Ramos (cell line): Measurements from ENCODE around the gene AKIRIN2.
"Not testable (repeated sequence)": the region's sequence is repeated elsewhere in the genome, so short reads cannot be mapped to it uniquely, and the experiment has no call there.

Experiments used
- in situ Hi-C: fragments of 300-500 bp; cut with MboI; formaldehyde crosslinking; loops from one replicate; pipeline ENCODE4 v1.14.3; 2022; ENCODE audit warnings: low sequenced_read_pairs; ENCODE audit not compliant: unreplicated experiment

AKIRIN2 gene

GRCh38 chr6:87696817-87697216 is 5.2 kb downstream of the AKIRIN2 start:
- in situ Hi-C loops, result not testable (repeated sequence)

DNA sequence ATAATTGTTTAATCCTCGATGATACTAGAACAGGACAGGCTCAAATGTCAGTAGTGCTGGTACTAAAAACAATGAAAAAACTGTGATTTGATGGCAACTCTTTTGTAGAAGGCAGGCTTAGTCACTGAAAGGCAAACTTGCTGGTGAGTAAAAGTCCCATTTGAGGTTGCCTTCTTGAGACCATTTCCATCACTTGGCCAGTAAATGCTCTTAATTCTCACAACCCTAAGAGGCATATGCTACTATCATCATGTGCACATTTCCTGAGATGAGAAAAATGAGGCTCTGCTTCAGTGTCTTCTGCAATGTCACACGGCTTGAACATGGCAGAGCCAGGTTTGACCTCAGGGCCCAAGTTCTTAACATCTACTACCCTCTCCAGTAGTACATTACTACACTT is 9.9 kb downstream of the AKIRIN2 start:
- in situ Hi-C loops, result no loop called here

GRCh38 chr6:87690441-87690840 is 11.6 kb downstream of the AKIRIN2 start:
- in situ Hi-C loops, result no loop called here

- in situ Hi-C loops, result not testable (repeated sequence)
Observed at GRCh38 chr6:87687893-87688292, 14.1 kb downstream of the AKIRIN2 start.

DNA sequence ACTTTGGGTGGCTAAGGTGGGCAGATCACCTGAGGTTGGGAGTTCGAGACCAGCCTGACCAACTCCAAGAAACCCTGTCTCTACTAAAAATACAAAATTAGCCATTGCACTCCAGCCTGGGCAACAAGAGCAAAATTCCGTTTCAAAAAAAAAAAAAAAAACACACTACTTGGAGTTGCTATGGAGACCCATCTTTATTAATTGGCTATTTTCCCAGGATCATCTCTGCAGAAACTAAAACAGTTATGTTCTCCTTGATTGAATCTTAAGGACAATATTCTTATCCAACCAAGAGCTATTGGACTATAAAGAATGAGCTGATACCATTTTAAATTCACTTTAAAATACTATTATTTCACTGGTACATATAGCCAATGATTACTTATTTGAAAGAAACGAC is 14.7 kb downstream of the AKIRIN2 start:
- in situ Hi-C loops, result no loop called here

DNA sequence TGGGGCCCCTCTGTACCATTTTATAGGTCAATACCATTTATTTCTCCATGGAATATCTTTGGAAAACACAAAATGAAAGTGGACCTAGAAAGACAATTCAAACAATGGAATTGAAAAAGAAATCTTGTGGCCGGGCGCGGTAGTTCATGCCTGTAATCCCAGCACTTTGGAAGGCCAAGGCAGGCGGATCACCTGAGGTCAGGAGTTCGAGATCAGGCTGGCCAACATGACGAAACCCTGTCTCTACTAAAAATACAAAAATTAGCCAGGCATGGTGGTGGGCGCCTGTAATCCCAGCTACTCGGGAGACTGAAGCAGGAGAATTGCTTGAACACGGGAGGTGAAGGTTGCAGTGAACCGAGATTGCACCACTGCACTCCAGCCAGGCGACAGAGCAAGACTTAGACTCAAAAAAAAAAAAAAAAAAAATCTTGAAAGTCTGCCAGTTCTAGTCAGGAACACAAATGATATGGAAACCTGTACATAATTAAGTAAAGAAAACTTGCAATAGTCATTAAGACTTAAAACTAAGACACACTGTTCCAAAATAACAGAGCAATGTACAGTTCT is 15.3 kb downstream of the AKIRIN2 start:
- in situ Hi-C loops, result not testable (repeated sequence)

DNA sequence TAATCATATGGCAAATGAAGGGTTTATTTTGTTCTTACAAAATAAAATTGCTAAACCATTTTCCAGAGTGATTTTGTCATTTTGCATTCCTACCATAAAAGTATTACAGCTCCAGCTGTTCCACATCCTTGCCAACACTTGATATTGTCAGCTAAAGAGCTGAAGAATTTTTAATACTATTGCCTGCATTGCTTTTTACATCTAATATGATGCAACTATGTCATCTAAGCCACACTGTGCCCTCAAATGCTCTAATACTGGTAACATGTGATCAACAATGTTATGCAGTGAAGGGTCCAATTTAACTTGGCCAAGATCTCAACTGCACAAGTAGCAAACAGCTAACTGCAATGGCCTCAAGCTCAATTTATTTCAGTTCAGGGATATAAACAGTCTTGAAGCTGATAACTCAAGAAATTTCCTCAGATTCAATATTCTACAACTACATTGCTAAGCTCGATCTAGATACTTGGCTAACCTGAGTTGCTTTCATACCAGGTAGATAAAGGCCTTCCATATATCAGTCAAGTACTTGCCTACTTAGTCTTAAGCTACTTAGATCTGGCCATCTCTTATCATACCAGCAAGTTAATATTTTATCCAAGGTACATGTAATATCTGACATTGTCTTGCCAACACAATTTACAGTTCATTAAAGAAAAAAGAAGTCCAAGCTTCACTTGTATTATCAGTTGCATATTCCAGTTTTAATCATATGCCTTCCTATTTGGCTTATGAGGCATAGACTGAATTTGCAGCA is 17.0 kb downstream of the AKIRIN2 start:
- in situ Hi-C loops, result no loop called here

GRCh38 chr6:87683890-87684289 is 18.1 kb downstream of the AKIRIN2 start:
- in situ Hi-C loops, result no loop called here

DNA sequence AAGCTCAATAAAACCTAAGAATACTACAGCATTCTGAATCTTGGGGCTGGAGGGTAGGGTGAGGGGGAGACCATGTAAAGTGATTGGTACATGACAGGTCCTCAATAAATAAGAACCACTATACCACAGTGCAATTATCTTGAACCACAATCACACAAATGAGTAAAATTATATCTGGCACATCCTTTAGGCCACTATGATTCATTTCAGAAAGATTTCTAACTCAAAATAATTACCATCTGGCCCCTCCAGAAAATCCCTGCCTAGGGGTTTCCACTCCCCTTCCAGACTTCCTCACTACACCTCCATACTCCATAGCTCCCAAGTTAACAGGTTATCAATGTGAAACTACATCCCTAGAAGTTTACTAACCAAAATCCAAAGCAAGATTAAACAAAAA is 19.7 kb downstream of the AKIRIN2 start:
- in situ Hi-C loops, result no loop called here

DNA sequence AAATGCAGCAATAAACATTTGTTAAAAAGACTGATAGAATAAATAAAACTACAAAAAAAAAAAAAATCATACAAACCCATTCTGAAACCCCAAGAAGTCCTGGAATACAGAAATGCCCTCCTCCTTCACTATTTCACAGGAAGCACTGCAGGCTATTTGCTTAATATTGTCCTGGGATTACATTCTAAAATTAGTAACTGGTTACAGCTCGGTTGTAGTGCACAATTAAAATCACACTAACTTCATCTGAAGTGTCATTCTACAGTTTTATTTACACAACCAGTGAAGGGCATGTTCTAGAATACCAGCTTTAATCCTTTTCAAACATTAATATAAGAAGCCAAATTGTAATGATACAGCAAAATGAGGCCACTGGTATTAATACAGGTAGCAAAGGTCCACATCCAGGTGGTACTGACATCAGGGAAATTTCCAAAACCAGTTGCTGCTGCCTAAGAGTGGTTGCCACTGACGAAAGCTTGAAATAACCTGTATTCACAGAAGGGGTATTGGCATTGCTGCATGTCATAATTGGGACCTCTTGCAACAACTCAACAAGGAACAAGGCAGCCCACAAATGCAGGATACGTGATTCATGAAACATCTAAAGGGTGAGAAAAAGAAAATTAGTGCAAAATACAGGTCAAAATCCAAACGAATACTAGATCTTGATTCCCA is 26.9 kb downstream of the AKIRIN2 start:
- in situ Hi-C loops, result no loop called here

DNA sequence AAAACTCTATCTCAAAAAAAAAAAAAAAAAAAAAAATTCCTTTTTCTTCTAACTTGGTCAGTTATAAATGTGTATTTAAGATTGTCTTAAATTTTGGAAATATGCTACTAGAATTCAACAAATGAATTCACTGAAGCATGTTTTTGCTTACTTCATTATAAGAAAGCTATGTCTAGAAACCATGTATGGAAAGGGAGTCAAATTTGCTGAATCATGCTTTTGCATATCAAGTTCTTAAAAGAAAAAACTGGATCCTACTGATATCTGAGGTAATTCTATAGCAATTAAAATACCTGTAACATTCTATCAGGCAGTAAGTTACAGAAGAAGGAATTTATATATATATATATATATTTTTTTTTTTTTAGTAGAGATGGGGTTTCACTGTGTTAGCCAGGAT is 27.7 kb downstream of the AKIRIN2 start:
- in situ Hi-C loops, result no loop called here

- in situ Hi-C loops, result no loop called here
Observed at GRCh38 chr6:87673237-87673636, 28.8 kb downstream of the AKIRIN2 start.

GRCh38 chr6:87672641-87673040 is 29.4 kb downstream of the AKIRIN2 start:
- in situ Hi-C loops, result no loop called here

DNA sequence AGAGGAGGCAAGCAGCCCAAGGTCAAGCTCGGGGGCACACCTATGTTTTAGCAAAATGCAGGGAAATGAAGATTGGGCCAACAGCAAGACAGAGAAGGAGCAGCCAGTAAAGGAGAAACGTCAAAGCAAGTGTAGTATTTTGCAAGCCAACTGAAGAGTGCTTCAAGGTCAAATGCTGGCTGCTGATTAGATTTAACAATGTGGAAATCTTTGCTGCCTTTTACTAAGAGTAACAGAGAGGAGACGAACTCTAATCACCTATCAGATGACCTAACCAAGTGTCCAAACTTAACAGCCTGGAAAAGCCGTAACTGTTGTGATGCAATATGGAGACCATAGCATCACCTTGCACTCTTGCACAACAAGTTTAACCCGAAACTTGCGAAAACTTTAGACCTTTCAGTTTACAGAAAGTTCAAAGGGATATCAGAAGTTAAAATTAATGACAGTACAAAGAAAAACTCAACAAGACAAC is 30.4 kb downstream of the AKIRIN2 start:
- in situ Hi-C loops, result no loop called here

DNA sequence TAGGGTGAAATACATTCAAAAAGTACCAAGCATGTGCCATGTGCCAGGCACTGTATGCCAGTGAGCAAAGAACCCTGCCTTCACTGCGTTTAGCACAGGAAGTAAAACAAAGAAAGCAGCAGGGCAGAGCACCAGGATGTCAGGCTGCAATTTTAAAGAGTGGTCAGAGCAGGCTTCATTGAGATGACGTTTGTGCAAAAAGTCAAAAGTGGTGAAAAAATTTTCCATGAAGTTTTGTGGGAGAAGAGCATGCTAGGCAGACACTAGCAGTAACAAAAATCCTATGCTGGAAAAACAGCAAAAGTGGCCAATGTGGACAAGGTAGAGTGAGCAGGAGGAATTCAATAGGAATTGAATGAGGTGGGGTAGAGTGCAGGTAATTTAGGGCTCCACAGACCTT is 31.3 kb downstream of the AKIRIN2 start:
- in situ Hi-C loops, result no loop called here

GRCh38 chr6:87669051-87669450 is 33.0 kb downstream of the AKIRIN2 start:
- in situ Hi-C loops, result no loop called here

- in situ Hi-C loops, result no loop called here
Observed at GRCh38 chr6:87668013-87668412, 34.0 kb downstream of the AKIRIN2 start.

- in situ Hi-C loops, result no loop called here
Observed at GRCh38 chr6:87667032-87667431, 35.0 kb downstream of the AKIRIN2 start.

DNA sequence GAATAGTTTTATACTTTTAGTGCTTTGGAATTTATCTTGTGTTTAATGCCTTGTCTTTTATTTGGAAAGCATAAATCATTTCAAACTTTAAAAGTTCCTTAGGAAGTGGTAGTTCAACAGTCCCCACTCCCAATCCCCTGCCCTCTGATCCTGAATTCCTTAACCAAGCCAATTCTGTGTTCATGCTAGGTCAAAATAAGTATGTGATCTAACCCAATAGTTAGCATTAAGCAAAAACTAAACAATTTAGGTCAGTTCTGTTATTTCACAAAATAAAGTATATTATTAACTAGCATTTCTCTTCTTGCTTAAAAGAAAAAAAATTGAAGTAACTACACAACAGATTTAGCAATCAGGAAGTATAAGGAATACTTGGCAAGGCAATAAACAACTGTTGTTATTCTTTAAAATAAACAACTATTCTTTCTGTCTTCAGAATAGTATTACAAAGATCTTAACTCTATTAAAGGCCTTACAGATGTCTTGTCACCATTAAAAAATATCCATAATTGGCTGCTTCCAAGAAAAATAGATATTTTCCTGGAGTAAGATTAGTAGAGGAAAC is 37.0 kb downstream of the AKIRIN2 start:
- in situ Hi-C loops, result no loop called here

DNA sequence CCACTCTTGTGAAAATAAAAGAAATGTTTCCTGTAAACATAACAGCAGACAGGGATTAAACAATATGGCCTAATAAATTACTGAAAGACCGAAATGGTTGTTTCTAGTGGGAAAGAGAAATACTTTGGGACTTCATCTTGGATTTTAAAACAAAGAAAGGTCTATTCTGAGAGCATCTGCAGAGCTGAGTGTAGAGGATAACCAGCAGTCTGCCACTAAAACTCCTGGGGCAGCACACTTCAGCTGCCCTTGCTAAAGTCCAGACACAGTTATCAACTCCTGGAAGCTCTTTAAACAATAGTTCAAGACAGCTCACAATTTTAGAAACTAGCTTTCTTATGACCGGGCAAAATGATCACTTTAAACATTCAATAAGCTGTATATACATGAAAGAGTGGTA is 38.6 kb downstream of the AKIRIN2 start:
- in situ Hi-C loops, result no loop called here

DNA sequence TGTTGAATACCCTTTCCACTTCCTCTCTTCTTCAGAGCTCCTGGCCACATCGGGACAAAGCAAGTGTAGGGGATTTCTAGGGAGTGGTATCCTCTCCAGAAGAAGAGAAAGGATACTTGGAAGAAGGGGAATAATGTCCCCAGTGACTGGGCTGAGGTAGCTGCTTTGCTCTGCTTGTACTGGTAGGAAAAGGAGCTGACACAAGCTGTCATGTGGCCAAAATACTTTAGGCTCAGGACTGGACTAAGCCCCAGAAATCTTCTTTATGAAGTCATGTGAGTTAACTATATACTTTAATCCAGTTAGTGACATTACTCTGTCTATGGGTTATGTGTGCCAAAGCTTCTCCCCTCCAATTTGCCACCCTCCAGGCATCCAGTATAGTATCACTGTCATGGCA is 40.5 kb downstream of the AKIRIN2 start:
- in situ Hi-C loops, result no loop called here
